ENCODE data around the gene SNX6. TPM values are rescaled to one million over a fixed set of nuclear protein-coding genes. Genes with fewer than 3 reads are reported as not detected.

SNX6 gene
- total RNA-seq, 1 donor from 2014 or later, result 73.4 TPM

DNA sequence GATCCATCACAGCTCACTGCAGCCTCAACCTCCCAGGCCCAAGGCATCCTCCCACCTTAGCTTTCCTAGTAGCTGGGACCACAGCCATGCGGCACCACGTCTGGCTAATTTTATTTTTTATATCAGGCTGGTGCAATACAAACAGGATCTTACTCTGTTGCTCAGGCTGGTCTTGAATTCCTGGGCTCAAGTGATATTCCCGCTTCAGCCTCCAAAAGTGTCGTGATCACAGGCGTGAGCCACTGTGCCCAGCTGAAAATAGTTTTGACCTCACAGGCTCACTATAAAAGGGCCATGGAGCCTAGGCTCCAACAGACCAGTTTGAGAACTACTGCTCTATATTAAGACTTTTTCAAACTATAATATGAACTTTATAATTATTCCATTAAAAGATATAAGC lies 37.3 kb downstream of the SNX6 start:
- no peaks in the 10 kb centered on the region for H3K9me3 Mint-ChIP-seq (ENCODE audit: low read depth)
- TF ChIP-seq, protein P1, sequence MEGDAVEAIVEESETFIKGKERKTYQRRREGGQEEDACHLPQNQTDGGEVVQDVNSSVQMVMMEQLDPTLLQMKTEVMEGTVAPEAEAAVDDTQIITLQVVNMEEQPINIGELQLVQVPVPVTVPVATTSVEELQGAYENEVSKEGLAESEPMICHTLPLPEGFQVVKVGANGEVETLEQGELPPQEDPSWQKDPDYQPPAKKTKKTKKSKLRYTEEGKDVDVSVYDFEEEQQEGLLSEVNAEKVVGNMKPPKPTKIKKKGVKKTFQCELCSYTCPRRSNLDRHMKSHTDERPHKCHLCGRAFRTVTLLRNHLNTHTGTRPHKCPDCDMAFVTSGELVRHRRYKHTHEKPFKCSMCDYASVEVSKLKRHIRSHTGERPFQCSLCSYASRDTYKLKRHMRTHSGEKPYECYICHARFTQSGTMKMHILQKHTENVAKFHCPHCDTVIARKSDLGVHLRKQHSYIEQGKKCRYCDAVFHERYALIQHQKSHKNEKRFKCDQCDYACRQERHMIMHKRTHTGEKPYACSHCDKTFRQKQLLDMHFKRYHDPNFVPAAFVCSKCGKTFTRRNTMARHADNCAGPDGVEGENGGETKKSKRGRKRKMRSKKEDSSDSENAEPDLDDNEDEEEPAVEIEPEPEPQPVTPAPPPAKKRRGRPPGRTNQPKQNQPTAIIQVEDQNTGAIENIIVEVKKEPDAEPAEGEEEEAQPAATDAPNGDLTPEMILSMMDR (IDR thresholded peaks at IDR 0.05; ENCODE audit: unreplicated experiment), result no peak
- H3K36me3 Mint-ChIP-seq (ENCODE audit: insufficient read depth), result peaks cover 42% of the 10 kb centered on the region
- no peaks in the 10 kb centered on the region for H3K27me3 Mint-ChIP-seq
- H3K4me3 Mint-ChIP-seq (ENCODE audit: low read depth), result no peak overlapping the region
- no peaks in the 10 kb centered on the region for H3K4me1 Mint-ChIP-seq (ENCODE audit: low read depth)
- H3K27ac Mint-ChIP-seq, result no peak overlapping the region
- DNase-seq (ENCODE audit: low spot score, unreplicated experiment), result no peak

DNA sequence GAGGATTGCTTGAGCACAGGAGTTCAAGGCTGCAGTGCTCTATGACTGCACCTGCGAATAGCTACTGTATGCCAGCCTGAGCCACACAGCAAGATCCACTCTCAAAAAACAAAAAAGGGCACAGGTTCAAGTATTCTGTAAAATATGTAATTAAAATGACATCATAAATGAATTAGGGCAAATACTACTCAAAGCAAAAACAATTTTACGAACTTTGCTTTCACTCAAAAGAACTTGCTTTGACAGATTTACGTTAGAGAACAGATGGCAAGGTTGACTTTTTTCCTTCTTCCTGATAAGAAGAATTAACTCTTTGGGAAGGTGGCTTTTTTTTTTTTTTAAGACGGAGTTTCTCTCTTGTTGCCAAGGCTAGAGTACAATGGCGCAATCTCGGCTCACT lies 46.4 kb downstream of the SNX6 start:
- Mint-ChIP-seq H3K4me1 (ENCODE audit: low read depth) (no peaks in the 10 kb centered on the region), H3K9me3 (ENCODE audit: low read depth) (no peaks in the 10 kb centered on the region), H3K27ac (no peak overlapping the region), H3K4me3 (ENCODE audit: low read depth) (no peak overlapping the region), H3K27me3 (no peaks in the 10 kb centered on the region), H3K36me3 (ENCODE audit: insufficient read depth) (peaks cover 27% of the 10 kb centered on the region)
- DNase-seq (ENCODE audit: low spot score, unreplicated experiment), result no peak
- TF ChIP-seq, protein P1 (IDR thresholded peaks at IDR 0.05; ENCODE audit: unreplicated experiment), result no peak

DNA sequence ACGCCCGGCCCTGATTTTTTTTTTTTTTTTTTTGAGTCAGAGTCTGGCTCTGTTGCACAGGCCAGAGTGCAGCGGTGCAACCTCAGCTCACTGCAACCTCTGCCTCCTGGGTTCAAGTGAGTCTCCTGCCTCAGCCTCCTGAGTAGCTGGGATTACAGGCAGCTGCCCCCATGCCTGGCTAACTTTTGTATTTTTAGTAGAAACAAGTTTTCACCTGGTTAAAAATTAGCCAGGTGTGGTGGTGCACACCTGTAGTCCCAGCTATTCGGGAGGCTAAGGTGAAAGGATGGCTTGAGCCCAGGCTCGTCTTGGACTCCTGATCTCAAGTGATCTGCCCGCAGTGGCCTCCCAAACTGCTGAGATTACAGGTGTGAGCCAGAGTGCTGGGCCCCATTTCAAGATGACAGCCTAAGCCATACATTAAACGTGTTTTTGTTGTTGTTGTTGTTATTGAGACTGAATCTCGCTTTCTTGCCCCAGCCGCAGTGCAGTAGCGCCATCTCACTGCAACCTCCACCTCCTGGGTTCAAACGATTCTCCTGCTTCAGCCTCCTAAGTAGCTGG lies 47.7 kb downstream of the SNX6 start:
- H3K9me3 Mint-ChIP-seq (ENCODE audit: low read depth), result no peaks in the 10 kb centered on the region
- no peaks in the 10 kb centered on the region for H3K27me3 Mint-ChIP-seq
- H3K36me3 Mint-ChIP-seq (ENCODE audit: insufficient read depth), result peaks cover 25% of the 10 kb centered on the region
- H3K4me3 Mint-ChIP-seq (ENCODE audit: low read depth), result no peak overlapping the region
- H3K4me1 Mint-ChIP-seq (ENCODE audit: low read depth), result no peaks in the 10 kb centered on the region
- TF ChIP-seq, protein P1 (IDR thresholded peaks at IDR 0.05; ENCODE audit: unreplicated experiment), result no peak
- H3K27ac Mint-ChIP-seq, result no peak overlapping the region
- no peak for DNase-seq (ENCODE audit: low spot score, unreplicated experiment)

DNA sequence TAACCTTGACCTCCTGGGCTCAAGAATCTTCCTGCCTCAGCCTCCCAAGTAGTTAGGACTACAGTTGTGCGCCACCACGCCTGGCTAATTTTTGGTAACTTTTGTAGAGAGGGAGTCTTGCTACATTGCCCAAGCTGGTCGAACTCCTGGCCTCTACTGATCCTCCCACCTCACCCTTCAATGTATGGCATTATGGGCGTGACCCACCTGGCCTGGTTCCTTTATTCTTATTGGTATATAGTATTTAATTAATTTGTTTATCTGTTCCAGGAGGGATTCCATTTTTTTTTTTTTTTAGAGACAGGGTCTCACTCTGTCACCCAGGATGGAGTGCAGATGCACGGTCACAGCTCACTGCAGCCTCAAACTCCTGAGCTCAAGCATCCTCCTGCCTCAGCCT lies 49.6 kb downstream of the SNX6 start:
- H3K27me3 Mint-ChIP-seq, result no peaks in the 10 kb centered on the region
- TF ChIP-seq, protein P1 (IDR thresholded peaks at IDR 0.05; ENCODE audit: unreplicated experiment), result no peak
- no peak overlapping the region for H3K27ac Mint-ChIP-seq
- H3K9me3 Mint-ChIP-seq (ENCODE audit: low read depth), result no peaks in the 10 kb centered on the region
- no peaks in the 10 kb centered on the region for H3K4me1 Mint-ChIP-seq (ENCODE audit: low read depth)
- H3K4me3 Mint-ChIP-seq (ENCODE audit: low read depth), result no peak overlapping the region
- peaks cover 25% of the 10 kb centered on the region for H3K36me3 Mint-ChIP-seq (ENCODE audit: insufficient read depth)
- no peak for DNase-seq (ENCODE audit: low spot score, unreplicated experiment)

DNA sequence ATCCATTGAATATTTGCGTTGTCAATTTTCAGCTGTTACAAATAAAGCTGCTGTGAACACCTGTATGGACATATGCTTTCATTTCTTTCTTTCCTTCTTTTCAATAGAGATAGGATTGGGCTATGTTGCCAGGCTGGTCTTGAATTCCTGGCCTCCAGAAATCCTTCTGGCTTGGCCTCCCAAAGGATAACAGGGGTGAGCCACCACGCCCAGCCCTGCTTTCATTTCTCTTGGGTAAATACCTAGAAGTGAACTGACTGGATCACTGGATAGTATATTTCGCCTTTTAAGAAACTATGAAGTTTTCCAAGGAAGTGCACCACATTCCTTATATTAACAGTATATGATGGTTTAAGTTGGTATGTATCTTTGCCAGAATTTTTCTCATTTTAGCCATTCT lies 58.2 kb downstream of the SNX6 start:
- Mint-ChIP-seq H3K4me1 (ENCODE audit: low read depth) (no peaks in the 10 kb centered on the region), H3K27ac (no peak overlapping the region), H3K36me3 (ENCODE audit: insufficient read depth) (peaks cover 19% of the 10 kb centered on the region), H3K4me3 (ENCODE audit: low read depth) (no peak overlapping the region), H3K9me3 (ENCODE audit: low read depth) (no peaks in the 10 kb centered on the region), H3K27me3 (no peaks in the 10 kb centered on the region)
- DNase-seq (ENCODE audit: low spot score, unreplicated experiment), result no peak
- TF ChIP-seq, protein P1 (IDR thresholded peaks at IDR 0.05; ENCODE audit: unreplicated experiment), result no peak

Measured in progenitor cell of endocrine pancreas (in vitro differentiated cells).